Lower leg skin (tissue), 4 donors: ENCODE data around the gene LRGUK. TPM values are rescaled to one million over a fixed set of nuclear protein-coding genes. Genes with fewer than 3 reads are reported as not detected.

ENCODE experiments used
- DNase-seq, 2 donors: peaks; one replicate each; pipeline ENCODE4 v3.0.0-alpha.2; 2019; ENCODE audit warnings: low spot score in 2 of 2
- H3K4me3 ChIP-seq: fragments of 200-600 bp; sonication (generic); 2 replicates; pipeline ENCODE4 v1.5.1; 2017; ENCODE audit warnings: mild to moderate bottlenecking, low read depth; ENCODE audit not compliant: poor library complexity, severe bottlenecking
- CTCF ChIP-seq, 3 donors: fragments of 450-650 bp; IDR thresholded peaks; one replicate each; pipeline ENCODE4 v1.5.1; 2016; ENCODE audit warnings: antibody characterized with exemption in 3 of 3, mild to moderate bottlenecking in 3 of 3, moderate library complexity in 2 of 3
- POLR2A ChIP-seq, 2 donors: fragments of 450-650 bp; IDR thresholded peaks; one replicate each; pipeline ENCODE4 v1.6.1; 2016 to 2017; ENCODE audit warnings: antibody characterized with exemption in 2 of 2, mild to moderate bottlenecking in 1 of 2, moderate library complexity in 1 of 2
- WGBS, 2 donors: methylation state at CpG; one replicate each; pipeline ENCODE4 v1.1.5; 2018; 5-methylcytosine and 5-hydroxymethylcytosine counted together
- intact Hi-C: fragments of 100-400 bp; cut with DNase I; formaldehyde crosslinking; loops from one replicate; pipeline ENCODE4 v1.15.0; 2023; ENCODE audit warnings: low total_unique reads
- total RNA-seq, 4 donors: library from RNA; depleted of rRNA; stranded (reverse); fragments of >200 nt; gene quantifications; one replicate each; pipeline ENCODE4 v1.1.0, GENCODE V29; 2016

Gene LRGUK
- total RNA-seq, 4 donors from 2014 or later, result 0.08 to 0.68 (median 0.18) TPM

GRCh38 chr7:134104166-134104565 lies 23.0 kb upstream of the LRGUK start:
- DNase-seq, result no peak
- no peak overlapping the region for H3K4me3 ChIP-seq
- WGBS, 2 donors, result 92 to 97% methylated on average over 4 of the region's 4 CpGs
- intact Hi-C loops, result no loop called here
- TF ChIP-seq POLR2A (IDR thresholded peaks at IDR 0.05), result no peak
- no peak for TF ChIP-seq CTCF (IDR thresholded peaks at IDR 0.05)

GRCh38 chr7:134105841-134106240 lies 21.3 kb upstream of the LRGUK start:
- DNase-seq, result no peak
- intact Hi-C loops, result no loop called here
- 79 to 90% methylated on average over 5 of the region's 5 CpGs for WGBS, 2 donors
- no peak for TF ChIP-seq CTCF (IDR thresholded peaks at IDR 0.05)
- no peak for TF ChIP-seq POLR2A (IDR thresholded peaks at IDR 0.05)
- H3K4me3 ChIP-seq, result no peak overlapping the region

GRCh38 chr7:134108802-134109201 lies 18.3 kb upstream of the LRGUK start:
- H3K4me3 ChIP-seq, result no peak overlapping the region
- intact Hi-C loops, result no loop called here
- 88% methylated on average over 2 of the region's 2 CpGs for WGBS, 2 donors
- TF ChIP-seq POLR2A (IDR thresholded peaks at IDR 0.05), result no peak
- TF ChIP-seq CTCF (IDR thresholded peaks at IDR 0.05), result no peak
- no peak for DNase-seq

GRCh38 chr7:134113655-134114054 lies 13.5 kb upstream of the LRGUK start:
- intact Hi-C loops, result loop anchor here (2.0 kb wide), 1 partner anchor 15 kb away; no protein-coding TSS in a partner anchor
- H3K4me3 ChIP-seq, result no peak overlapping the region
- TF ChIP-seq POLR2A (IDR thresholded peaks at IDR 0.05), result no peak
- no peak for TF ChIP-seq CTCF (IDR thresholded peaks at IDR 0.05)
- DNase-seq, result no peak

GRCh38 chr7:134114992-134115391 lies 12.1 kb upstream of the LRGUK start:
- intact Hi-C loops, result loop anchor here (2.0 kb wide), 1 partner anchor 16 kb away; no protein-coding TSS in a partner anchor
- WGBS, 2 donors, result 76 to 87% methylated on average over 4 of the region's 4 CpGs
- no peak overlapping the region for H3K4me3 ChIP-seq
- no peak for DNase-seq
- TF ChIP-seq POLR2A (IDR thresholded peaks at IDR 0.05) (no peak), CTCF (IDR thresholded peaks at IDR 0.05) (no peak)

- 65 to 70% methylated on average over 4 of the region's 4 CpGs for WGBS, 2 donors
- TF ChIP-seq POLR2A (IDR thresholded peaks at IDR 0.05) (no peak), CTCF (IDR thresholded peaks at IDR 0.05) (no peak)
- DNase-seq, result no peak
- intact Hi-C loops, result no loop called here
- no peak overlapping the region for H3K4me3 ChIP-seq
These were observed 6.7 kb upstream of the LRGUK start for GRCh38 chr7:134120405-134120804.
